ENCODE results near the gene ASAP3.

Gene ASAP3

GRCh38 chr1:23449958-23450357 lies 34.0 kb downstream of the ASAP3 start:
- TF ChIP-seq CTCF (IDR thresholded peaks at IDR 0.05; ENCODE audit: insufficient read depth, low read depth, low read length, missing control alignments) = no peak
- no peak for DNase-seq (ENCODE audit: low read depth)
- no peak overlapping the region for H3K4me3 ChIP-seq (ENCODE audit: low read length)

DNA sequence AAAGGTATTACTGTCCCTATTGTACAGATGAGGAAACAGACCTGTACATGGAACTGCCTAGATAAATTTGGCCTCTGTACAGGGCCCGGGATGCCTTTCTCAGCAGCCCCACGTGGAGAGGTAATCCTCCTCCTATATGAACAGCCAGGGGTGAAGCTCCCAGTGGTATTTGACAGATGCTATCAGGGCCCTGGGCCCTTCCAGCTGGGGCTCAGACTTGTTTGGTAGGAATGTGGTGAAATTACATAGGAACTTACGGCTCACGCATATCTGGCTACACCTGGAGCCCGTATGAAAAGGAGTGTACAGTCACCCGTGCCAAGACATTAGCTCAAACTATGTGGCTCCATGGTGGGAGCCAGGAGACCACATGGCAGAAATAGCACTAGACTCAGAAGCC lies 34.7 kb downstream of the ASAP3 start:
- no peak for DNase-seq (ENCODE audit: low read depth)
- TF ChIP-seq CTCF (IDR thresholded peaks at IDR 0.05; ENCODE audit: insufficient read depth, low read depth, low read length, missing control alignments) = no peak
- H3K4me3 ChIP-seq (ENCODE audit: low read length) = no peak overlapping the region

GRCh38 chr1:23448846-23449245 lies 35.1 kb downstream of the ASAP3 start:
- DNase-seq (ENCODE audit: low read depth) = no peak
- TF ChIP-seq CTCF (IDR thresholded peaks at IDR 0.05; ENCODE audit: insufficient read depth, low read depth, low read length, missing control alignments) = no peak
- H3K4me3 ChIP-seq (ENCODE audit: low read length) = no peak overlapping the region

DNA sequence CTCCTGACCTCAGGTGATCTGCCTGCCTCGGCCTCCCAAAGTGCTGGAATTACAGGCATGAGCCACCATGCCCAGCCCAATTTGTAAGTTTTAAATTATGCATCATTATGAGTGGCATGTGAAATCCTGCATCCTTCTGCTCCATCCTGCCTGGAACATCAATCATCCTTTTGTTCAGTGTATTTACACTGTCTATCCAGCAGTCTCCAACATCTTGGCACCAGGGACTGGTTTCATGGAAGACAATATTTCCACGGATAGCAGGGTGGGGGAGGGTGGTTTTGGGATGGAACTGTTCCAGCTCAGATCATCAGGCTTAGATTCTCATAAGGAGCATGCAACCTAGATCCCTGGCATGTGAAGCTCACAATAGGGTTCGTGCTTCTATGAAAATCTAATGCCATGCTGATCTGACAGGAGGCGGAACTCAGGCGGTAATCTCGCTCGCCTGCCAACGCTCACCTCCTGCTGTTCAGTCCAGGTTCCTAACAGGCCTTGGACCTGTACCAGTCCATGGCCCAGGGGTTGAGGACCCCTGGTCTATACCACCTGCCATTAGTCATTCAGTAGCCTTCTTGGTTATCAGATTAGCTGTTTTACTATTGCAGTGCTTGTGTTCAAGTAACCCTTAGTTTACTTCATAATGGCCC lies 37.2 kb downstream of the ASAP3 start:
- peak; percentile 45 for DNase-seq (ENCODE audit: low read depth)
- no peak for TF ChIP-seq CTCF (IDR thresholded peaks at IDR 0.05; ENCODE audit: insufficient read depth, low read depth, low read length, missing control alignments)
- no peak overlapping the region for H3K4me3 ChIP-seq (ENCODE audit: low read length)

DNA sequence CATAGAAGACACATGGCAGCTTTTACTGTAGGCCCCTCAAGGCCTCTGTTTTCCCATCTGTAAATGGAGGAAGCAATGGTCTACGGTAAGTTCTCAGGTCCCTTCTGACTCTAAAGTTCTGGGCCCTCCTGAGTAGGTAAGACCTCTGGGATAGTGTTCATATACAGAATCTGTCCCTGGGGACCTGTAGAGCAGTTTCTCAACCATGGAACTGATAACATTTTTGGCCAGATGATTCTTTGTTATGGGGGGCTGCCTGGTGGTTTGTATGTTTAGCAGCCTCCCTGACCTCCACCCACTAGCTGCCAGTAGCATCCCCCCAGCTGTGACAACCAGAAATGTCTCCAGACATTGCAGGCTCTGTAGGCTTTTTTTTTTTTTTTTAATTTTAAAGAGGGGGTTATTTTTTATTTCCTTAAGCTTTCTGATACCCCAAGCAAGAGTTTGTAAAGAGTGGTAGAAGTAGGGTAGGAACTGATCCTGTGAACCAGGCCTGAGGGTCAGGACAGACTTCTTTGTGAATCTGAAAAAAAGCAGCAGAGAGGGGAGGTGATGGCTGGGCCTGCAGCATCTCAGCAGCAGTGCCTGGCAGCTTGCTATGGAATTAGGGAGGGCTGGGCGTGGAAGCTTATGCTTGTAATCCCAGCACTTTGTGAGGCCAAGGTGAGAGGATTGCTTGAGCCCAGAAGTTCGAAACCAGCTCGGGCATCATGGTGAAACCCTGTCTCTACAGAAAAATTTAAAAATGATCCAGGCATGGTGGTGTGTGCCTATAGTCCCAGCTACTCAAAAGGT lies 39.2 kb downstream of the ASAP3 start:
- no peak overlapping the region for H3K4me3 ChIP-seq (ENCODE audit: low read length)
- DNase-seq (ENCODE audit: low read depth) = no peak
- TF ChIP-seq CTCF (IDR thresholded peaks at IDR 0.05; ENCODE audit: insufficient read depth, low read depth, low read length, missing control alignments) = no peak

- no peak for TF ChIP-seq CTCF (IDR thresholded peaks at IDR 0.05; ENCODE audit: insufficient read depth, low read depth, low read length, missing control alignments)
- peak; percentile 44 for DNase-seq (ENCODE audit: low read depth)
- H3K4me3 ChIP-seq (ENCODE audit: low read length) = no peak overlapping the region
These were observed 39.9 kb downstream of the ASAP3 start for GRCh38 chr1:23444104-23444533.
